Measurements from ENCODE around the gene FBXO28. TPM values are rescaled to one million over a fixed set of nuclear protein-coding genes. Genes with fewer than 3 reads are reported as not detected.

Gene FBXO28
- total RNA-seq, 1 donor = 58.6 TPM

- Histone ChIP-seq H3K4me3 (ENCODE audit: low read length) (no peak overlapping the region), H3K4me1 (ENCODE audit: insufficient read depth, low read length) (no peaks in the 10 kb centered on the region), H3K27me3 (ENCODE audit: insufficient read depth, low read length) (no peaks in the 10 kb centered on the region), H3K9me3 (ENCODE audit: low read depth, low read length) (no peaks in the 10 kb centered on the region)
Observed at GRCh38 chr1:224160171-224160682, 46.3 kb downstream of the FBXO28 start.

- Histone ChIP-seq H3K4me1 (ENCODE audit: insufficient read depth, low read length) (no peaks in the 10 kb centered on the region), H3K4me3 (ENCODE audit: low read length) (no peak overlapping the region), H3K27me3 (ENCODE audit: insufficient read depth, low read length) (no peaks in the 10 kb centered on the region)
Observed at GRCh38 chr1:224162768-224163167, 48.9 kb downstream of the FBXO28 start.

GRCh38 chr1:224163311-224163710 lies 49.4 kb downstream of the FBXO28 start:
- Histone ChIP-seq H3K27me3 (ENCODE audit: insufficient read depth, low read length) (no peaks in the 10 kb centered on the region), H3K9me3 (ENCODE audit: low read depth, low read length) (no peaks in the 10 kb centered on the region), H3K4me3 (ENCODE audit: low read length) (no peak overlapping the region), H3K4me1 (ENCODE audit: insufficient read depth, low read length) (peaks cover 4% of the 10 kb centered on the region)

More at GRCh38 chr1:224162768-224163167, 48.9 kb downstream of the FBXO28 start:
- H3K9me3 ChIP-seq (ENCODE audit: low read depth, low read length) = no peaks in the 10 kb centered on the region

GRCh38 chr1:224168859-224169380 lies 55.0 kb downstream of the FBXO28 start:
- peaks cover 36% of the 10 kb centered on the region for H3K4me1 ChIP-seq (ENCODE audit: insufficient read depth, low read length)
- H3K4me3 ChIP-seq (ENCODE audit: low read length) = no peak overlapping the region

GRCh38 chr1:224169718-224170270 lies 55.9 kb downstream of the FBXO28 start:
- no peaks in the 10 kb centered on the region for H3K27me3 ChIP-seq (ENCODE audit: insufficient read depth, low read length)
- peaks cover 36% of the 10 kb centered on the region for H3K4me1 ChIP-seq (ENCODE audit: insufficient read depth, low read length)
- H3K4me3 ChIP-seq (ENCODE audit: low read length) = no peak overlapping the region
- no peaks in the 10 kb centered on the region for H3K9me3 ChIP-seq (ENCODE audit: low read depth, low read length)

More at GRCh38 chr1:224168859-224169380, 55.0 kb downstream of the FBXO28 start:
- Histone ChIP-seq H3K27me3 (ENCODE audit: insufficient read depth, low read length) (no peaks in the 10 kb centered on the region), H3K9me3 (ENCODE audit: low read depth, low read length) (no peaks in the 10 kb centered on the region)

- no peaks in the 10 kb centered on the region for H3K9me3 ChIP-seq (ENCODE audit: low read depth, low read length)
- H3K4me3 ChIP-seq (ENCODE audit: low read length) = no peak overlapping the region
- peaks cover 36% of the 10 kb centered on the region for H3K4me1 ChIP-seq (ENCODE audit: insufficient read depth, low read length)
- H3K27me3 ChIP-seq (ENCODE audit: insufficient read depth, low read length) = no peaks in the 10 kb centered on the region
Observed at GRCh38 chr1:224170343-224170742, 56.4 kb downstream of the FBXO28 start.

GRCh38 chr1:224170748-224171478 lies 57.0 kb downstream of the FBXO28 start:
- Histone ChIP-seq H3K4me1 (ENCODE audit: insufficient read depth, low read length) (peaks cover 41% of the 10 kb centered on the region), H3K4me3 (ENCODE audit: low read length) (no peak overlapping the region), H3K9me3 (ENCODE audit: low read depth, low read length) (no peaks in the 10 kb centered on the region), H3K27me3 (ENCODE audit: insufficient read depth, low read length) (no peaks in the 10 kb centered on the region)

GRCh38 chr1:224172229-224172628 lies 58.3 kb downstream of the FBXO28 start:
- Histone ChIP-seq H3K4me1 (ENCODE audit: insufficient read depth, low read length) (peaks cover 41% of the 10 kb centered on the region), H3K4me3 (ENCODE audit: low read length) (no peak overlapping the region), H3K9me3 (ENCODE audit: low read depth, low read length) (no peaks in the 10 kb centered on the region), H3K27me3 (ENCODE audit: insufficient read depth, low read length) (no peaks in the 10 kb centered on the region)

GRCh38 chr1:224173523-224173922 lies 59.6 kb downstream of the FBXO28 start:
- no peaks in the 10 kb centered on the region for H3K27me3 ChIP-seq (ENCODE audit: insufficient read depth, low read length)
- peaks cover 35% of the 10 kb centered on the region for H3K4me1 ChIP-seq (ENCODE audit: insufficient read depth, low read length)
- no peak overlapping the region for H3K4me3 ChIP-seq (ENCODE audit: low read length)
- H3K9me3 ChIP-seq (ENCODE audit: low read depth, low read length) = no peaks in the 10 kb centered on the region

GRCh38 chr1:224175617-224176016 lies 61.7 kb downstream of the FBXO28 start:
- H3K9me3 ChIP-seq (ENCODE audit: low read depth, low read length) = no peaks in the 10 kb centered on the region
- H3K4me3 ChIP-seq (ENCODE audit: low read length) = no peak overlapping the region
- H3K27me3 ChIP-seq (ENCODE audit: insufficient read depth, low read length) = no peaks in the 10 kb centered on the region
- H3K4me1 ChIP-seq (ENCODE audit: insufficient read depth, low read length) = peaks cover 14% of the 10 kb centered on the region

GRCh38 chr1:224177356-224177999 lies 63.6 kb downstream of the FBXO28 start:
- no peaks in the 10 kb centered on the region for H3K27me3 ChIP-seq (ENCODE audit: insufficient read depth, low read length)
- H3K4me3 ChIP-seq (ENCODE audit: low read length) = no peak overlapping the region
- H3K9me3 ChIP-seq (ENCODE audit: low read depth, low read length) = no peaks in the 10 kb centered on the region
- H3K4me1 ChIP-seq (ENCODE audit: insufficient read depth, low read length) = peaks cover 18% of the 10 kb centered on the region

GRCh38 chr1:224178894-224179293 lies 65.0 kb downstream of the FBXO28 start:
- Histone ChIP-seq H3K9me3 (ENCODE audit: low read depth, low read length) (no peaks in the 10 kb centered on the region), H3K4me3 (ENCODE audit: low read length) (no peak overlapping the region), H3K4me1 (ENCODE audit: insufficient read depth, low read length) (peaks cover 25% of the 10 kb centered on the region), H3K27me3 (ENCODE audit: insufficient read depth, low read length) (no peaks in the 10 kb centered on the region)

- peaks cover 40% of the 10 kb centered on the region for H3K4me1 ChIP-seq (ENCODE audit: insufficient read depth, low read length)
- no peaks in the 10 kb centered on the region for H3K9me3 ChIP-seq (ENCODE audit: low read depth, low read length)
- H3K27me3 ChIP-seq (ENCODE audit: insufficient read depth, low read length) = no peaks in the 10 kb centered on the region
- H3K4me3 ChIP-seq (ENCODE audit: low read length) = no peak overlapping the region
Observed at GRCh38 chr1:224180783-224181452, 67.0 kb downstream of the FBXO28 start.

GRCh38 chr1:224181453-224181810 lies 67.5 kb downstream of the FBXO28 start:
- Histone ChIP-seq H3K9me3 (ENCODE audit: low read depth, low read length) (no peaks in the 10 kb centered on the region), H3K4me3 (ENCODE audit: low read length) (no peak overlapping the region), H3K4me1 (ENCODE audit: insufficient read depth, low read length) (peaks cover 45% of the 10 kb centered on the region), H3K27me3 (ENCODE audit: insufficient read depth, low read length) (no peaks in the 10 kb centered on the region)
